Panc1 (cell line): ENCODE data around the gene OR6F1.

Source experiments
- CTCF ChIP-seq: fragments of 450-650 bp; IDR thresholded peaks from 2 replicates; pipeline ENCODE4 v1.5.1; 2017; ENCODE audit warnings: mild to moderate bottlenecking
- POLR2AphosphoS5 ChIP-seq: IDR thresholded peaks from 2 replicates; pipeline ENCODE4 v1.6.1; 2012; ENCODE audit warnings: mild to moderate bottlenecking, low read depth, low read length, moderate library complexity
- REST ChIP-seq, 2 experiments: IDR thresholded peaks; 2 replicates each; pipeline ENCODE4 v1.6.1; 2011 to 2012; ENCODE audit warnings: low read depth in 2 of 2, control low read depth in 1 of 2, low read length in 1 of 2, mild to moderate bottlenecking in 1 of 2, moderate library complexity in 1 of 2; ENCODE audit not compliant: insufficient read depth in 1 of 2

- TF ChIP-seq CTCF (no peak), POLR2AphosphoS5 (no peak), REST (IDR thresholded peaks at IDR 0.05; ENCODE audit: insufficient read depth in 1 of 2, low read depth in 2 of 2, low read length in 1 of 2) (no peak)
Observed at GRCh38 chr1:247713753-247714152, 2.7 kb downstream of the OR6F1 start.
